Measurements from ENCODE around the gene SPECC1L.

DNA sequence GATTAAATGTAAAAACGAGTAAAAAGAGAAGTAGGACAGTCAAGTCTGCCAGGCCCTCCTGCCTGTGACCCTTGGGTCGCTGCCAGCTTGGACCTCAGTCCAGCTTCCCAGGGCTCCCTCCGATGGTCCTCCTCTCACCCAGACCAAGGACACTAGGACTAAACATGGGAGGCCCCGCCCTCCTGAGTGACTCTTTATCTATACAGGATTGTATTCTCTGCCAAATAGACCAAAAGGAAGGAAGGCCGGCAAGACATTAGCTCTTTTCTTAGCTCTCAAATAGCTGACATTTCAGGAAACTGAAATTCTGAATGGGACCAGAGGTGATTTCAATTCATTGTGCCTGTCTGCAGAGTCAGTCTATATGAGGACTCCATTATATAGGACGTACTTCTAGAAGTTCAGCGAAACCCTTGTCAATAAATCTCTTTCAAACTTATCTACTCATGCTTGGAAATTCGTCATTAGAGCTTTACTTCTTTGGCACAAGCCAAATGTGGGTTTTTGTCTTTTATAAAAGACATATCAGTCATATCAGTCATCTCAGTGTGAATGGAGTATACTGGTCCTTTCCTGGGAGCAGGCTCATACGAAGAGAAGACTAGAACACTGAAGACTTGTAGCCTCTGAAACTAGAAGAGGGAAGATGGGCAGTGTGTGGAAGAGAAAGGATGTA, 185.3 kb downstream of the SPECC1L start:
- TF ChIP-seq, protein P1, sequence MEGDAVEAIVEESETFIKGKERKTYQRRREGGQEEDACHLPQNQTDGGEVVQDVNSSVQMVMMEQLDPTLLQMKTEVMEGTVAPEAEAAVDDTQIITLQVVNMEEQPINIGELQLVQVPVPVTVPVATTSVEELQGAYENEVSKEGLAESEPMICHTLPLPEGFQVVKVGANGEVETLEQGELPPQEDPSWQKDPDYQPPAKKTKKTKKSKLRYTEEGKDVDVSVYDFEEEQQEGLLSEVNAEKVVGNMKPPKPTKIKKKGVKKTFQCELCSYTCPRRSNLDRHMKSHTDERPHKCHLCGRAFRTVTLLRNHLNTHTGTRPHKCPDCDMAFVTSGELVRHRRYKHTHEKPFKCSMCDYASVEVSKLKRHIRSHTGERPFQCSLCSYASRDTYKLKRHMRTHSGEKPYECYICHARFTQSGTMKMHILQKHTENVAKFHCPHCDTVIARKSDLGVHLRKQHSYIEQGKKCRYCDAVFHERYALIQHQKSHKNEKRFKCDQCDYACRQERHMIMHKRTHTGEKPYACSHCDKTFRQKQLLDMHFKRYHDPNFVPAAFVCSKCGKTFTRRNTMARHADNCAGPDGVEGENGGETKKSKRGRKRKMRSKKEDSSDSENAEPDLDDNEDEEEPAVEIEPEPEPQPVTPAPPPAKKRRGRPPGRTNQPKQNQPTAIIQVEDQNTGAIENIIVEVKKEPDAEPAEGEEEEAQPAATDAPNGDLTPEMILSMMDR (IDR thresholded peaks at IDR 0.05) = no peak
- TF ChIP-seq POLR2A (IDR thresholded peaks at IDR 0.05) = no peak

Data from uterus (tissue), 2 donors.